ENCODE results near the gene C16orf46. TPM values are rescaled to one million over a fixed set of nuclear protein-coding genes. Genes with fewer than 3 reads are reported as not detected.

C16orf46 gene
- total and polyA plus RNA-seq, 8 donors = 0.63 to 2.5 (median 1.6) TPM

GRCh38 chr16:81095653-81095952 is 18.6 kb upstream of the C16orf46 start:
- Histone ChIP-seq H3K36me3 (no peaks in the 10 kb centered on the region), H3K9me3 (no peaks in the 10 kb centered on the region), H3K27me3 (no peaks in the 10 kb centered on the region), H3K27ac (peak overlapping the region; percentile 70 to 80), H3K4me1 (peaks cover 0 to 3% of the 10 kb centered on the region in 2 donors), H3K4me3 (peak overlapping the region; percentile 88 to 93)
- intact Hi-C loops (cut with DNase I) = no loop called here
- no peak for DNase-seq
- no peak for ATAC-seq
- no peak for TF ChIP-seq CTCF (IDR thresholded peaks at IDR 0.05)

GRCh38 chr16:81094771-81095251 is 17.8 kb upstream of the C16orf46 start:
- intact Hi-C loops (cut with DNase I) = no loop called here
- no peak for ATAC-seq
- H3K4me3 ChIP-seq = peak overlapping the region in 1 of 2 donors; percentile 93

GRCh38 chr16:81088836-81089235 is 11.8 kb upstream of the C16orf46 start:
- H3K27me3 ChIP-seq = no peaks in the 10 kb centered on the region
- no peak for TF ChIP-seq CTCF (IDR thresholded peaks at IDR 0.05)
- H3K36me3 ChIP-seq = peaks cover 0 to 4% of the 10 kb centered on the region in 2 donors
- no peak overlapping the region for H3K27ac ChIP-seq
- H3K9me3 ChIP-seq = no peaks in the 10 kb centered on the region
- DNase-seq (no peak), ATAC-seq (no peak)
- no peak overlapping the region for H3K4me3 ChIP-seq
- intact Hi-C loops (cut with DNase I) = no loop called here
- no peaks in the 10 kb centered on the region for H3K4me1 ChIP-seq

More at GRCh38 chr16:81094771-81095251, 17.8 kb upstream of the C16orf46 start:
- Histone ChIP-seq H3K27me3 (no peaks in the 10 kb centered on the region), H3K36me3 (no peaks in the 10 kb centered on the region), H3K4me1 (peaks cover 0 to 3% of the 10 kb centered on the region in 2 donors), H3K9me3 (no peaks in the 10 kb centered on the region), H3K27ac (no peak overlapping the region)
- no peak for TF ChIP-seq CTCF (IDR thresholded peaks at IDR 0.05)
- peak in 2 of 4 donors; percentile 32 to 62 for DNase-seq

- DNase-seq = no peak
- TF ChIP-seq CTCF (IDR thresholded peaks at IDR 0.05) = no peak
Measured at GRCh38 chr16:81081014-81081413, 4.0 kb upstream of the C16orf46 start.

GRCh38 chr16:81080233-81080632 is 3.2 kb upstream of the C16orf46 start:
- Histone ChIP-seq H3K27ac (no peak overlapping the region), H3K4me3 (no peak overlapping the region), H3K36me3 (peaks cover 0 to 6% of the 10 kb centered on the region in 2 donors), H3K9me3 (no peaks in the 10 kb centered on the region), H3K27me3 (no peaks in the 10 kb centered on the region), H3K4me1 (peaks cover 0 to 13% of the 10 kb centered on the region in 2 donors)
- DNase-seq (peak in 1 of 4 donors; percentile 47), ATAC-seq (no peak)
- no peak for TF ChIP-seq CTCF (IDR thresholded peaks at IDR 0.05)
- intact Hi-C loops (cut with DNase I) = no loop called here

More at GRCh38 chr16:81081014-81081413, 4.0 kb upstream of the C16orf46 start:
- no peak overlapping the region for H3K27ac ChIP-seq
- peaks cover 0 to 6% of the 10 kb centered on the region in 2 donors for H3K36me3 ChIP-seq
- H3K4me1 ChIP-seq = peaks cover 0 to 12% of the 10 kb centered on the region in 2 donors
- H3K9me3 ChIP-seq = no peaks in the 10 kb centered on the region
- ATAC-seq = no peak
- no peaks in the 10 kb centered on the region for H3K27me3 ChIP-seq
- no peak overlapping the region for H3K4me3 ChIP-seq
- intact Hi-C loops (cut with DNase I) = no loop called here
